ENCODE measurements around the gene KY. TPM values are rescaled to one million over a fixed set of nuclear protein-coding genes. Genes with fewer than 3 reads are reported as not detected.

The KY gene
- polyA plus RNA-seq, 2 of the 4 experiments (the other 2 are of a cell fraction), result 0.04 to 0.05 TPM

- WGBS (ENCODE audit: missing lambda C conversion rate), result 62% methylated on average over 4 of the region's 5 CpGs
- H3K4me2 ChIP-seq, result no peak overlapping the region
- ChIA-PET POLR2A (no interaction called here), CTCF (interaction anchor here (1.2 kb wide), 1 partner anchor 20 kb away, joined by 3 read pairs; no protein-coding TSS in a partner anchor)
- DNase-seq (ENCODE audit: low read depth in 1 of 2, low spot score in 1 of 2) (no peak), FAIRE-seq (no peak), ATAC-seq (no peak)
- H3K4me1 ChIP-seq, result no peaks in the 10 kb centered on the region
- H3K27ac ChIP-seq, result no peak overlapping the region
- TF ChIP-seq TP53 (CRISPR knock-in tag; IDR thresholded peaks at IDR 0.05) (no peak), REST (IDR thresholded peaks at IDR 0.05) (no peak), KDM5A (IDR thresholded peaks at IDR 0.05) (no peak), ZFP36 (IDR thresholded peaks at IDR 0.05; ENCODE audit: borderline replicate concordance, partially characterized antibody) (no peak), BHLHE40 (IDR thresholded peaks at IDR 0.05; ENCODE audit: low read depth, low read length) (no peak), FOSL2 (IDR thresholded peaks at IDR 0.05) (no peak), FOSL2 (CRISPR knock-in tag; IDR thresholded peaks at IDR 0.05) (no peak), CTCF (IDR thresholded peaks at IDR 0.05) (no peak), KDM1A (IDR thresholded peaks at IDR 0.05; ENCODE audit: low read depth) (no peak), ELK1 (IDR thresholded peaks at IDR 0.05; ENCODE audit: low read depth, low read length) (no peak), NFE2L2 (conservative IDR thresholded peaks at IDR 0.05; ENCODE audit: low read length) (no peak), TFCP2L1 (CRISPR knock-in tag; IDR thresholded peaks at IDR 0.05) (no peak), EHMT2 (IDR thresholded peaks at IDR 0.05; ENCODE audit: low read depth) (no peak), CHD2 (IDR thresholded peaks at IDR 0.05; ENCODE audit: low read length, partially characterized antibody) (no peak)
- H3K9me3 ChIP-seq, result no peaks in the 10 kb centered on the region
- H3K4me3 ChIP-seq, result no peak overlapping the region
Observed at GRCh38 chr3:134620476-134621115, 30.2 kb downstream of the KY start.

GRCh38 chr3:134619884-134620445 lies 30.9 kb downstream of the KY start:
- TF ChIP-seq HEYL (CRISPR knock-in tag; IDR thresholded peaks at IDR 0.05) (no peak), ZC3H11A (IDR thresholded peaks at IDR 0.05) (no peak), POLR2AphosphoS2 (conservative IDR thresholded peaks at IDR 0.05; ENCODE audit: low read length) (no peak), FOSL2 (IDR thresholded peaks at IDR 0.05) (no peak), FOSL2 (CRISPR knock-in tag; IDR thresholded peaks at IDR 0.05) (no peak)
- ATAC-seq (no peak), DNase-seq (ENCODE audit: low read depth in 1 of 2, low spot score in 1 of 2) (no peak), FAIRE-seq (no peak)
- Histone ChIP-seq H3K4me3 (no peak overlapping the region), H3K4me2 (no peak overlapping the region), H3K4me1 (no peaks in the 10 kb centered on the region), H3K27ac (no peak overlapping the region), H3K9me3 (no peaks in the 10 kb centered on the region)
- 50% methylated on average over 7 of the region's 8 CpGs for WGBS (ENCODE audit: missing lambda C conversion rate)
- ChIA-PET CTCF (interaction anchor here (1.6 kb wide), 1 partner anchor 19 kb away, joined by 6 read pairs; no protein-coding TSS in a partner anchor), POLR2A (no interaction called here)
